Right ventricle myocardium inferior (tissue), 1 donor: ENCODE measurements around the gene FXYD7. TPM values are rescaled to one million over a fixed set of nuclear protein-coding genes. Genes with fewer than 3 reads are reported as not detected.
"Not testable (repeated sequence)": the region's sequence is repeated elsewhere in the genome, so short reads cannot be mapped to it uniquely, and the experiment has no call there.

Experiments
- ATAC-seq: fragments of 200-7000 bp; cut with Tn5 transposase; one replicate; pipeline ENCODE4 v1.9.1; 2020; ENCODE audit warnings: mild to moderate bottlenecking, moderate library complexity
- DNase-seq: peaks from one replicate; pipeline ENCODE4 v3.0.0; 2021; ENCODE audit errors: missing footprints
- intact Hi-C: fragments of 100-400 bp; cut with DNase I; formaldehyde crosslinking; loops from one replicate; pipeline ENCODE4 v1.11.0; 2022
- long read RNA-seq: library from polyadenylated mRNA; unstranded; transcript quantifications from one replicate; pipeline ENCODE4 v2.0.0, GENCODE V29; 2021
- total RNA-seq: library from RNA; stranded (reverse); fragmentation: NEBNext Ultra II Directional; extraction: Animal tissue kit (Norgen Biotek cat#: 25700); gene quantifications from one replicate; pipeline ENCODE4 v1.2.1, GENCODE V29; 2021
- donor health status: DM: no; HTN: yes; CAD: no; lungs with severe emphysema.

The FXYD7 gene, protein sequence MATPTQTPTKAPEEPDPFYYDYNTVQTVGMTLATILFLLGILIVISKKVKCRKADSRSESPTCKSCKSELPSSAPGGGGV
- not detected for total RNA-seq
- long read RNA-seq: 0 reads

DNA sequence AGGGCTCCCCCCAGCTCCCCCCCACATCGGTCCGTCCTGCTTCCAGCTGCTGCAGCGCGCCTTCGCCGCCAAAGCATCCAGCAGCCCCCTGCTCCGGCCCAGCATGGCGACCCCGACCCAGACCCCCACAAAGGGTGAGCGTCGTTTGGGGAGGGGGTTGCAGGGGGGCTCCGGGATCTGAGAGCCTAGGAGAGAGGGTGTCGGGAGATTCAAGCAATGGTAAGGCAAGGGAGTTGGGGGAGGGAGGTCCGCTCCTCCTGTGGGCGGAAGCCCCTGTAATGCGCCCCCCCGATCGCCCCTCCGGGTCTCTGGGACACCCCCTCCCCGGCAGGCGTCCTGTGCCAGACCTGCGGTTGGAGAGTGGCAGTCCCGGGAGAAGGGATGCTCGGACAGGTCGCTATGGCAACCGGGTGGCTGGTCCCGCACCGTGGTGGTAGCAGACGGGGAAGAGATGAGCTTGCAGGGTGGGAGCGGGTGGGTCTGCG is at the start of gene FXYD7:
TSS of gene FXYD7 (plus strand) at position 25 of the 485 bp plus-strand sequence. CDS start at position 104, 79 bp downstream.
- intact Hi-C loops: loop anchor here (5.0 kb wide), 2 partner anchors 101 to 124 kb away; partner anchors contain the start of genes HPN and USF2
- DNase-seq: no peak
- ATAC-seq: no peak

DNA sequence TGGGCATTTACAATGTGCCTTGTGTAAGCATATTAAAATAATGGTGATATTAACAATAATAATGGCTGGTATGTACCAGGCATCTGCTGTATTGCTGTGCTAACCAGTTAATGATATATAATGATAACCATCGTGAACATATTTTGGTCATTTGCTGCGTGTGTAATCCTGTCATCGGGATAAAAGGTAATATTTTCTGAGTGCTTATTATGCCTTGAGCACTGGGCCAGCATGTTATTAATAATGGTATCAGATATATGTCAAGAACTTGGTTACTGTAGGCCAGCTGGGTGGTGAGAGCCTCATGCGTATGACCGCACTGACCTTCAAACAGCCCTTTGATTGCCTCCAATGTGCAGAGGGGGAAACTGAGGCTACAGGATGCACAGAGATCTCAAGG is 49.6 kb upstream of the FXYD7 start:
- intact Hi-C loops: no loop called here
- DNase-seq (no peak), ATAC-seq (no peak)

DNA sequence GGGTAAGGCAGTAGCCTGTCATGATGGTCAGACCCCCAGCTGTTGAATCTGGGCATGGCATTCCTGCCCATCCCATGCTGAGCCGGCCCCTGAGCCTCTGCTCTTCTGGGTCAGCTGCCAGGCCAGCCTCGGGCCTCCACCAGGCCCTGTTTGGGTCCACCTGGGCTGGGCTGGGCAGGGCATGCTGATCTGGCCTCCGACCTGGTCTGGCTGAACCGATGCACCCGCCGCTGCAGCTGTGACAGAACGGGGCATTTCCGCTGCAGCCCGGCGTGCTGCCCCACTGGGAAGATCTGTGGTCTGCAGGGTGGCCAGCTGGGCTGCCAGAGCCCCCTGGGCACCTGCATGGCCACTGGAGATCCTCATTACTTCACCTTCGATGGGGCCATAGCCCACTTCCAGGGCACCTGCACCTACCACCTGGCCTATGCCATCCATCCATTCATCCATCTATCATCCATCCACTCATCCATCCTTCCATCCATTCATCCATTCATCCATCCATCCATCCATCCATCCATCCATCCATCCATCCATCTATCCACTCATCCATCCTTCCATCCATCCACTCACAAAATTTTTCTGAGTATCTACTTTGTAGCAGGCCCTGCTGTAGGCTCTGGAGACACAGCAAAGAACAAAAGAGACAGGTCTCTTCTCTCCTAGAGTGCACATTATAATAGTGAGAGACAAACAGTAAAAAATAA is 49.0 kb upstream of the FXYD7 start:
- no peak for DNase-seq
- ATAC-seq: no peak
- intact Hi-C loops: no loop called here

DNA sequence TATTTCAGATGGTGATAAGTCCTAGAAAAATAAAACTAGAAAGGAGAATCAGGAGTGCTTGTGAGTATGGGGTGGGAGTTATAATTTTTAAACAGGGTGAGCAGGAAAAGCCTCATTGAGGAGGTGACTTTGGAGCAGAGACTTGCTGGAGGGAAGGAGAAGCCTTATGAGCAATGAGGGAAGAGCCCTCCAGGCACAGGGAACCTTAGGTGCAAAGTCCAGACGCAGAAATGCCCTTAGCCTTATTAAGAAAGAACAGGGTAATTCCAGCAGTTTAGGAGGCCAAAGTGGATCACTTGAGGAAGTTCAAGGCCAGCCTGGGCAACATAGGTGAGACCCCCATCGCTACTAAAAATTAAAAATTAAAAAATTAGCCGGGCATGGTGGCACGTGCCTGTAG is 48.4 kb upstream of the FXYD7 start:
- DNase-seq (no peak), ATAC-seq (no peak)
- intact Hi-C loops: no loop called here

DNA sequence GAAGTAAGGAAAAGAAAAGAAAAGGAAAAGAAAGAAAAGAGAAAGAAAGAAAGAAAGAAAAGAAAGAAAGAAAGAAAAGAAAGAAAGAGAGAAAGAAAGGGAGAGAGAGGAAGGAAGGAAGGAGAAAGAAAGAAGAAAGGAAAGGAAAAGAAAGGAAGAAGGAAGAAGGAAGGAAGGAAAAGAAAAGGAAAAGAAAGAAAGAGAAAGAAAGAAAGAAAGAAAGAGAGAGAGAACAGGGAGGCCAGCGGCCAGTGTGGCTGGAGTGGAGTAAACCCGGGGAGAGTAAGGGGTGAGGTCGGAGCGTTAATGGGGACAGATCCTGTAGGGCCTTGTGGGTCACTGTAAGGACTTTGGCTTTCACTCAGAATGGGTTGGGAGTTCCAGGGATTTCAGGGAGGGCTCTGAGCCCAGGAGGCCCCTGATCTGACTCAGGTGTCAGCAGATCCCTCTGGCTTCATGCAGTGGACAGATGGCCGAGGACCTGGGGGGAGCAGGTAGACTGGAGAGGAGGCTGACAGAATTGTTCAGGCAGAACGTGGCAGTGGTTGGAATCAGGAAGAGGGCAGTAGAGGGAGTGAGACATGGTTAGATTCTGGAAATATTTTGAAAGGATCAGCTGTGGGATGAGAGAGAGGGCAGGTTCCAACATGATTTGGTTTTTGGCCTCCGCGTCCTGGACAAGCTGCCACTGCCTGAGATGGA is 47.2 kb upstream of the FXYD7 start:
- DNase-seq: no peak
- no peak for ATAC-seq
- intact Hi-C loops: no loop called here

DNA sequence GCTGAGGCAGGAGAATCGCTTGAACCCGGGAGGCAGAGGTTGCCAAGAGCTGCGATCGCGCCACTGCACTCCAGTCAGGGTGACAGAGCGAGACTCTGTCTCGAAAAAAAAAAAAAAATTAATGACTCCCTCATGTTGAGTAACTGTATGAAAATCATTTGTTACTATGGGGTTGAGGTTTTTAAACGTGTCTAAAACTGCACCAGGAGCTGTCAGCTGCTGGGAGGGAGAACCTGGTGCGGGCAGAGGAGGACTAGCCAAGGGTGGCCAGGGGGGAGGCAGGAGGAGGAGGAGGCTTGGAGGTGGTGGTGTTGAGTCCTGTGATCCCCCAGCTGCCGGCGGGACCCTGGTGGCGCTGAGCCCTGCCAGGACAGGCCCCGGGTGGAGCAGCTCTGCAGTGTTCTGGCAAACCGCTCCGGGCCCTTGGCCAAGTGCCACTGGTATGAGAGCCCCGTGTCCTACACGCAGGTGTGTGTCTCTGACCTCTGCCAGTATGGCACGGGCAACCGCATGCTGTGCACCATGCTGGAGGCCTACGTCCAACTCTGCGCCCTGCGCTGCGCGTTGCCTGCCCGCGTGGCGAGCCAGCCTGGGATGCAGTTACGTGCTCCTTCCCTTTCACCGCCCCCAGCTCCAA is 44.5 kb upstream of the FXYD7 start:
- intact Hi-C loops: no loop called here
- ATAC-seq (peak; percentile 45), DNase-seq (peak; percentile 83)

DNA sequence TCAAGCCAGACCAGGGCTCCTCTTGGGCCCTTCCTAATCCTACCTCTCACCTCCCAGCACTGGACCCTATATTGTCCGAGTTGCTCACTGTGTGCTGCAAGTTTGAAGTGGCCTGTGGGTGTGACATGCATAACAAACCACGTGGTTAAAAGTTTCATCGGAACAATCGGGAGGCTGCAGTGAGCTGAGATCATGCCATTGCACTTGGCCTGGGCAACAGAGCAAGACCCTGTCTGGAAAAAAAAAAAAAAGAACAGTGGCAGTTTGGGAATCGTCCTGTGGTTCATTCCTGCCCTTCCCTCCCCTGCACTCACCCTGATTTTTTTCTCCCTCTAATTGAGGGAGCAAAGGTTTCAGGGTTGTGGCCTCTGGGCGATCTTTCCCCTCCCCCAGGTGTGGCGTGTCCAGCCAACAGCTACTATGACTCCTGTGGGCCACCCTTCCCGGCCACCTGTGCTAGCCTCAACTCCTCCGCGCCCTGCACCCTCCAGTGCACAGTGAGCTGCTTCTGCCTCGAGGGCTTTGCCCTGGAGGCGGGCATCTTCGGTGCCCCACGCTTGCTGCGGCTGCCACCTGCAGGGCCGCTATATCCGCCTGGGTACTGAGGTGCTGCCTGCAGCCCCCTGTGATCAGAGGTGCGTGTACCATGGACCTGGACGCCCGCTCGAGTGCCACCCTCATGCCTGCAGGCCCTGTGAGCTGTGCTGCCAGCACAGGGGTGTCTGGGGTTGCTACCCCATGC is 43.7 kb upstream of the FXYD7 start:
- DNase-seq (no peak), ATAC-seq (peak; percentile 10)
- intact Hi-C loops: no loop called here

DNA sequence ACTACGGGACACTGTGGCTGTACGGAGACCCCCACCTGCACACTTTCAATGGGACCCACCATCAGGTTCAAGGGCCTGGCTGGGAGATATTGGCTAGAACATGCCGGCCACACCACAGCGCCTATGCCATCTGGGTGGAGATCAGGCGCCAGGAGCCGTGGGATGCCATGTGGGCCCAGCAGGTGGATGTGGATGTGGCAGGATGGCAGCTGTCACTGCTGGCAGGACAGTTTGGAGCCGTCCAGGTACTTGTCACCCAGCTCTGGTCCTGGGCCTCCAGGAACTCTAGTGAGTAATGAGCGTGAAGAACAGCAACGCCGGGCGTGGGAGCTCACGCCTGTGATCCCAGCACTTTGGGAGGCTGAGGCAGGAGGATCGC is 43.2 kb upstream of the FXYD7 start:
- ATAC-seq (no peak), DNase-seq (no peak)
- intact Hi-C loops: no loop called here

DNA sequence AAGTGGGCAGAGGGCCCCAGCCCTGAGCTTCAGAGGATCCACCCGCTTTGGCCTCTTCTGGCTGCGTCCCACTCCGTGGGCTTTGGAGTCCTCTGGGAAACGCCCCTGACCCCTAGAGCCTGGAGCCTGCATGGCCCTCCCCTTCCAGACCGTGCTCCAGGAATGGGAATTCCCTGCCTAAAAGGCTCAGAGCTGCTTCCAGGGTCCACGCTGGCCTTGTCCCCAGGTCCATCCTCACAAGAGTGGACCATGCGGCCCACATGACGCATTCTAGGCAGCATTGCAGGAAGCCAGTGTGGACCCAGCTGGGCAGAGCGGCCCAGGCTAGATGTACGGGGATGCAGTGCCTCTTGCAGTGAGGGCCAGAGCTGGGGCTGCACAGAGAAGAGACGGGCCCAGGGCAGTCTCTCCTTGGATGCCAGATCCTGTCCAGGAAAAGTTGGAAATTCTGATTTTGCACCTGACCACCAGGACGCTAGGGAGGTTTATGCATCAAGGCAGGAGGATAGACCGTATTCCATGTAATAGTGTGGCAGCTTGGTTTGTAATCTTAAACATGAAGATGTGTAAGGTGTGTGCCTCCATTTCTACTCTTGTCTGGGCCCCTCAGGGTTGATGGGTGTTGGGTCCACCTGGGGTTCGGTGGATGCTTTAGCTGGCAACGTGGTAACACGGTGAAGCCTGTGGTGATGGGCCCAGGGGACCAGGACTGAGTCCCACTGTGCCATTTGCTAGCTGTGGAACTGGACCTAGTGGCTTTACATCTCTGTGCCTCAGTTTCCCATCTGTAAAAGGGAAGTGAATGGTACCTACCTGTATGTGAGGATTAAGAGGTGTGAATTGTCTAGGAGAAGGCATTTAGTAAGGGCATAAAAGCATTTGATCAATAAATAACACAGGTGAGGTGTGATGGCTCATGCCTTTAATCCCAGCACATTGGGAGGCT is 42.2 kb upstream of the FXYD7 start:
- DNase-seq (no peak), ATAC-seq (no peak)
- intact Hi-C loops: no loop called here

DNA sequence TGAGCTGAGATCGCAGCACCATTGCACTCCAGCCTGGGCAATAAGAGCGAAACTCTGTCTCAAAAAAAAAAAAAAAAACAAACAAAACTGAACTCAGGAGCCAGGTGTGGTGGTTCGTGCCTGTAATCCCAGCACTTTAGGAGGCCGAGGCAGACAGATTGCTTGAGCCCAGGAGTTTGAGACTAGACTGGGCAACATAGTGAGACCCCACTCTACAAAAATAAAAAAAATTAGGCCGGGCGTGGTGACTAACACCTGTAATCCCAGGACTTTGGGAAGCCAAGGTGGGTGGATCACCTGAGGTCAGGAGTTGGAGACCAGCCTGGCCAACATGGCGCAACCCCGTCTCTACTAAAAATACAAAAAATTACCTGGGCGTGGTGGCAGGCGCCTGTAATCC is 41.1 kb upstream of the FXYD7 start:
- DNase-seq, intact Hi-C loops, ATAC-seq: not testable (repeated sequence)

DNA sequence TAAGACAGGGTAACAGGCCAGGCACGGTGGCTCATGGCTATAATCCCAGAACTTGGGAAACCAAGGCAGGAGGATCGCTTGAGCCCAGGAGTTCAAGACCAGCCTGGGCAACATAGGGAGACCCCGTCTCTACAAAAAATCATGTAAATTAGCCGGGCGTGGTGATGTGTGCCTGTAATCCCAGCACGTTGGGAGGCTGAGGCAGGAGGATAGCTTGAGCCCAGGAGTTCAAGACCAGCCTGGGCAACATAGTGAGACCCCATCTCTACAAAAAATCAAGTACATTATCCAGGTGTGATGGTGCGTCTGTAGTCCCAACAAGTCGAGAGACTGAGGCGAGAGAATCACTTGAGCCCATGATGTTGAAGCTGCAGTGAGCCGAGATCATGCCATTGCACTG is 39.4 kb upstream of the FXYD7 start:
- intact Hi-C loops, ATAC-seq: not testable (repeated sequence)

DNA sequence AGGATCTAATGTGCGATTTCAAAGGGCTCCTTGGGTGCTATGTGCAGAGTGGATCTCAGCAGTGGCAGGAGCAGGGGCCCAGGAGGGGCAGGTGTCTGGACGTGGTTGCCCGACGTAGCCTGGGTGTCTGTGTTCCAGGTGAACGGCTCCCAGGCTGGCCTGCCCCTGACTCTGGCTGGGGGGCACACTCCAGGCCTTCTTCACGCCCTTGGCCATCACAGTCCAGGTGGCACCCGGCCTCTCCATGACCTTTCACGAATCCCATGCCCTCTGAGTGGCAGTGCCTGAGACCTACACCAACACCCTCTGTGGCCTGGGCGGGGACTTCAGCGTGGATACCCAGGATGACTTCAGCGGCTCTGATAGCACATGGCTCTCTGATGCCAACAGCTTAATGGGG is 38.7 kb upstream of the FXYD7 start:
- no peak for ATAC-seq
- intact Hi-C loops: no loop called here
- no peak for DNase-seq

More for the DNA sequence above, 39.4 kb upstream of the FXYD7 start:
- not testable (repeated sequence) for DNase-seq

DNA sequence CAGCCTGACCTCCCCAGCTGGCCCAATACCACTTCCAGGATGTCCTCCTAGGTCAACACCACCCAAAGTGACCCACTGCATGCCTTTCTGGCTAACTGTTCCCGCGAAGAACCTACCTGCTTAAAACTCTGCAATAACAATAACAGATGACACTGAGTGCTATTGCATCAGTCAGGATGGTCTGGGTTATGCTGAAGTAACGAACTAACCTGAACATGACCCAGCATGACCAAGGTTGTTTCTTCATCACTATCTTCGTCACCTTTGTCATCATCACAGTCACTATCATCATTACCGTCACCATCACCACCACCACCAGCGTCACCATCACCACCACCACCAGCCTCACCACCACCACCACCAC is 38.0 kb upstream of the FXYD7 start:
- intact Hi-C loops: no loop called here
- no peak for ATAC-seq

DNA sequence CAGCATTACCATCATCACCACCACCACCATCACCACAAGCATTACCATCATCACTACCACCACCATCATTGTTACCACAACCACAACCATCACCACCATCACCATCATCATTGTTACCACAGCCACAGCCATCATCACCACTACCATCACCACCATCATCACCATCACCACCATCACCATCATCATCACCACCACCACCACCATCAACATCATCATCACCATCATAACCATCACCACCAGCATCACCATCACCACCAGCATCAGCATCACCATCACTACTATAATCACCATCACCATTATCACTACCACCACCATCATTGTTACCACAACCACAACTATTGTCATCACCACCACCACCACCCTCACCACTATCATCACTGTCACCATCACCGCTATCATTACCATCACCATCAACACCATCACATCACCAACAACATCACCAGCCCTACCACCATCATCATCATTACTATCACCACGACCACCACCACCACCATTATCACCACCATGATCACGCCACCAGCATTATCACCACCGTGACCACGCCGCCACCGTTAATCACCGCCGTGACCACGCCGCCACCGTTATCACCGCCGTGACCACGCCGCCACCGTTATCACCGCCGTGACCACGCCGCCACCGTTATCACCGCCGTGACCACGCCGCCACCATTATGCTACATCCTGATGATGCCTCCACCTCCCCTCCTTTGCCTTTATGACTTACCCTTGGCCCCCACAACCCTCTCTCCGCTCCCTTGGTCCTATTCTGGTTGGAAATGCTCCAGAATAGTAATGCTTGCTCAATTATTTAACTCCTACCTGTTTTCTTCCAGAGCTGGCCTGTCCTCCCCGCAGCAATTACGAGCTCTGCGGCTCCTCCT is 37.4 kb upstream of the FXYD7 start:
- intact Hi-C loops: no loop called here
- DNase-seq (no peak), ATAC-seq (no peak)

More for the DNA sequence above, 38.0 kb upstream of the FXYD7 start:
- DNase-seq: no peak

DNA sequence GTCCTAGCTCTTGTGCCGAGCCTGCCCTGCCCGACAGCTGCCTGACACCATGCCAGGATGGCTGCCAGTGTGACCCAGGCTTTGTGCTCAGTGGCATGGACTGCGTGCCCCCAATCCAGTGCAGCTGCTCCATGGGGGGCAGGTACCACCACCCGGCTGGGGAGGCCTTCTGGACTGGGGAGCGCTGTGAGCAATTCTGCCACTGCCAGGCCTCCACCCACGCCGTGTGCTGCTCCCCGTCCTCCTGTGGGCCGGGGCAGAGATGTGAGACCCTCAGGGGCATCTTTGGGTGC is 36.8 kb upstream of the FXYD7 start:
- intact Hi-C loops: no loop called here
- DNase-seq (no peak), ATAC-seq (no peak)

DNA sequence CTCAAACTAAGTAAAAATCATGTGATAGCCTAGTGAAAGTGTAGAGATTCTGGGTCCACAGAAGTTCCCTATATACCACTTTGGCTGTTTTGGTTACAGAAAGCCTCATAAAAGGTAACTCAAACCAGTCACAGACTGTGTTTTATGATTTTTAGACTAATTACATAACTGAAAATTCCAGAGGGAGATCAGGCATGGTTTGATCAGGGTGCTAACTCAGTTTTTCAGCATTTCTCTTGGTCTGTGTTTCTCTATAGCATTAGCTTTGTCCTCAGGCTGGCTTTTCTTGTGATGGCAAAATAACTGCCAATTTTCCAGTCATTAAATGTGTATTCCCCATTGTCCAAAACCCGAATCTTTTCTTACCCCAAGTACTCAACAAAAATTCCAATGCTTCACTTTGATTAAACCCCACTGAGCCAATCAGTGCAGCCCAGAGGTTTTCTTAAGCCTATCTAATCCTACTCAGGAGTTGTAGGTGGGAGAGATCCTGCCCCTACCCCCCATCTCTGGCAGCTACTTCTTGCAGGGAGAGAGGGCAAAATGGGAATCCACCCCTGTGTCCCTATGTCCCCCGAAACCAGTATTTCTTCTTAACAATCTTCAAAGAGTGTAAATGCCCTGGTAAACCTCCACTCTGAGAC is 36.0 kb upstream of the FXYD7 start:
- no peak for ATAC-seq
- intact Hi-C loops: no loop called here
- DNase-seq: no peak

DNA sequence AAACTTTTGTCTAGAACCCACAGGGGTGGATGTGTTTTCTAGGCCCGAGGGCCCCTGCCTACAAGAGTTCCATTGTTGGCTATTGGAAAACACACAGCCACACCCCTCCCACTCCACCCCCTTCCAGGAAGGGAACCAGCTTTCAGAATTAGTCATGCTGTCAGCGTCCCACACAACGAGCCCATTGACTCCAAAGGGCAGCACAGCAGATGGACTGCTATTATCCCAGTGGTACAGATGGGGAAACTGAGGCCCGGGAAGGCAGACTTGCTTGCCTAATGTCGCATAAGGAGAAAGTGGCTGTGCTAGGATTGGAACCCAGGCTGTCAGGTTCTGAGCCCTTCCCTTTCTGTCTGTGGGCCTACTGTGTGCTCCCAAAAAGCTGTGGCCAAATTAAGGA is 35.5 kb upstream of the FXYD7 start:
- ATAC-seq (peak; percentile 47), DNase-seq (no peak)
- intact Hi-C loops: no loop called here
